PC-3 (cell line): Measurements from ENCODE around the gene USP46.

Source experiments
- CTCF ChIP-seq: fragments of 300-600 bp; sonication (generic); conservative IDR thresholded peaks from 2 replicates; pipeline ENCODE4 v1.5.1; 2017; ENCODE audit warnings: antibody characterized with exemption, low read depth, mild to moderate bottlenecking, low read length
- EZH2 ChIP-seq: fragments of 300-600 bp; sonication (generic); IDR thresholded peaks from one replicate; pipeline ENCODE4 v1.6.1; 2017; ENCODE audit warnings: antibody characterized with exemption, mild to moderate bottlenecking, low read length; ENCODE audit not compliant: unreplicated experiment

- no peak for TF ChIP-seq CTCF
- no peak for TF ChIP-seq EZH2
Measured at GRCh38 chr4:52657618-52658501, 1.2 kb downstream of the USP46 start.
